ENCODE data around the gene WT1.

Gene WT1

GRCh38 chr11:32414925-32415324 is 20.4 kb downstream of the WT1 start:
- TF ChIP-seq REST (IDR thresholded peaks at IDR 0.05; ENCODE audit: insufficient read depth in 1 of 2, low read depth in 2 of 2, low read length in 2 of 2): no peak

- no peak for TF ChIP-seq TAF1 (IDR thresholded peaks at IDR 0.05; ENCODE audit: borderline replicate concordance, insufficient read depth, low read length)
- no peak for TF ChIP-seq POLR2AphosphoS5 (IDR thresholded peaks at IDR 0.05; ENCODE audit: low read depth, low read length)
- TF ChIP-seq SIN3A (IDR thresholded peaks at IDR 0.05; ENCODE audit: borderline replicate concordance, insufficient read depth, low read length): no peak
- no peak for TF ChIP-seq FOXP2 (optimal IDR thresholded peaks at IDR 0.05; ENCODE audit: borderline replicate concordance, extremely low read depth, extremely low read length, insufficient read depth)
- TF ChIP-seq REST (IDR thresholded peaks at IDR 0.05; ENCODE audit: insufficient read depth in 1 of 2, low read depth in 2 of 2, low read length in 2 of 2): no peak
Measured at GRCh38 chr11:32411942-32412615, 23.3 kb downstream of the WT1 start.

GRCh38 chr11:32405592-32405991 is 29.7 kb downstream of the WT1 start:
- no peak for TF ChIP-seq FOXP2 (optimal IDR thresholded peaks at IDR 0.05; ENCODE audit: borderline replicate concordance, extremely low read depth, extremely low read length, insufficient read depth)
- no peak for TF ChIP-seq SIN3A (IDR thresholded peaks at IDR 0.05; ENCODE audit: borderline replicate concordance, insufficient read depth, low read length)
- no peak for TF ChIP-seq POLR2AphosphoS5 (IDR thresholded peaks at IDR 0.05; ENCODE audit: low read depth, low read length)
- TF ChIP-seq REST (IDR thresholded peaks at IDR 0.05; ENCODE audit: insufficient read depth in 1 of 2, low read depth in 2 of 2, low read length in 2 of 2): no peak
- TF ChIP-seq TAF1 (IDR thresholded peaks at IDR 0.05; ENCODE audit: borderline replicate concordance, insufficient read depth, low read length): no peak

GRCh38 chr11:32402836-32403235 is 32.5 kb downstream of the WT1 start:
- TF ChIP-seq SIN3A (IDR thresholded peaks at IDR 0.05; ENCODE audit: borderline replicate concordance, insufficient read depth, low read length) (no peak), FOXP2 (optimal IDR thresholded peaks at IDR 0.05; ENCODE audit: borderline replicate concordance, extremely low read depth, extremely low read length, insufficient read depth) (no peak), POLR2AphosphoS5 (IDR thresholded peaks at IDR 0.05; ENCODE audit: low read depth, low read length) (no peak), REST (IDR thresholded peaks at IDR 0.05; ENCODE audit: insufficient read depth in 1 of 2, low read depth in 2 of 2, low read length in 2 of 2) (no peak), TAF1 (IDR thresholded peaks at IDR 0.05; ENCODE audit: borderline replicate concordance, insufficient read depth, low read length) (no peak)
